ENCODE measurements around the gene SDS.

Gene SDS

GRCh38 chr12:113373969-113374368 lies 29.7 kb downstream of the SDS start:
- no peak overlapping the region for H3K23ac ChIP-seq (ENCODE audit: low read length)

GRCh38 chr12:113373440-113373839 lies 30.2 kb downstream of the SDS start:
- Histone ChIP-seq H2BK5ac (ENCODE audit: low read length) (no peak overlapping the region), H3K79me2 (ENCODE audit: control insufficient read depth, insufficient read depth, low read length) (no peaks in the 10 kb centered on the region), H2BK120ac (ENCODE audit: low read depth, low read length) (no peak overlapping the region), H3K36me3 (ENCODE audit: control insufficient read depth, insufficient read depth, low read length) (no peaks in the 10 kb centered on the region), H4K5ac (ENCODE audit: low read length) (no peak overlapping the region), H3K23ac (ENCODE audit: low read length) (no peak overlapping the region), H3K79me1 (ENCODE audit: low read length) (no peaks in the 10 kb centered on the region), H3K27me3 (ENCODE audit: insufficient read depth, low read length, poor library complexity) (no peaks in the 10 kb centered on the region), H3K9ac (ENCODE audit: low read length) (no peak overlapping the region), H3K4me3 (ENCODE audit: low read length) (no peak overlapping the region), H2BK15ac (replicated peaks; ENCODE audit: low read depth) (no peak overlapping the region), H3K4me2 (ENCODE audit: low read length) (no peak overlapping the region), H3K56ac (ENCODE audit: low read length) (no peak overlapping the region), H3K4ac (ENCODE audit: low read depth, low read length) (no peak overlapping the region), H3K18ac (ENCODE audit: low read length) (no peak overlapping the region), H3K27ac (ENCODE audit: low read depth, low read length) (no peak overlapping the region), H3K4me1 (ENCODE audit: control insufficient read depth, low read depth, low read length) (no peaks in the 10 kb centered on the region), H4K8ac (ENCODE audit: low read depth, low read length) (no peak overlapping the region), H2AK5ac (ENCODE audit: low read length) (no peak overlapping the region)
- WGBS (ENCODE audit: extremely low coverage, insufficient coverage, low lambda C conversion rate), result 100% methylated on average over 3 of the region's 3 CpGs
- DNase-seq, result no peak

More at GRCh38 chr12:113373969-113374368, 29.7 kb downstream of the SDS start:
- no peaks in the 10 kb centered on the region for H3K27me3 ChIP-seq (ENCODE audit: insufficient read depth, low read length, poor library complexity)
- H4K5ac ChIP-seq (ENCODE audit: low read length), result no peak overlapping the region
- H2BK15ac ChIP-seq (replicated peaks; ENCODE audit: low read depth), result no peak overlapping the region
- no peaks in the 10 kb centered on the region for H3K79me1 ChIP-seq (ENCODE audit: low read length)
- H3K4me2 ChIP-seq (ENCODE audit: low read length), result no peak overlapping the region
- H4K8ac ChIP-seq (ENCODE audit: low read depth, low read length), result no peak overlapping the region
- H3K9ac ChIP-seq (ENCODE audit: low read length), result no peak overlapping the region
- H3K4ac ChIP-seq (ENCODE audit: low read depth, low read length), result no peak overlapping the region
- H3K79me2 ChIP-seq (ENCODE audit: control insufficient read depth, insufficient read depth, low read length), result no peaks in the 10 kb centered on the region
- H3K36me3 ChIP-seq (ENCODE audit: control insufficient read depth, insufficient read depth, low read length), result no peaks in the 10 kb centered on the region
- H2BK5ac ChIP-seq (ENCODE audit: low read length), result no peak overlapping the region
- no peak overlapping the region for H3K4me3 ChIP-seq (ENCODE audit: low read length)
- no peak overlapping the region for H2AK5ac ChIP-seq (ENCODE audit: low read length)
- H3K56ac ChIP-seq (ENCODE audit: low read length), result no peak overlapping the region
- H3K27ac ChIP-seq (ENCODE audit: low read depth, low read length), result no peak overlapping the region
- no peak overlapping the region for H3K18ac ChIP-seq (ENCODE audit: low read length)
- H2BK120ac ChIP-seq (ENCODE audit: low read depth, low read length), result no peak overlapping the region
- H3K4me1 ChIP-seq (ENCODE audit: control insufficient read depth, low read depth, low read length), result no peaks in the 10 kb centered on the region
- no CpG with 5 or more reads among the region's 3 CpGs for WGBS (ENCODE audit: extremely low coverage, insufficient coverage, low lambda C conversion rate)
- DNase-seq, result no peak

GRCh38 chr12:113372371-113372770 lies 31.3 kb downstream of the SDS start:
- Histone ChIP-seq H3K79me1 (ENCODE audit: low read length) (no peaks in the 10 kb centered on the region), H3K4me2 (ENCODE audit: low read length) (no peak overlapping the region), H3K18ac (ENCODE audit: low read length) (no peak overlapping the region), H3K79me2 (ENCODE audit: control insufficient read depth, insufficient read depth, low read length) (no peaks in the 10 kb centered on the region), H3K4me1 (ENCODE audit: control insufficient read depth, low read depth, low read length) (no peaks in the 10 kb centered on the region), H3K36me3 (ENCODE audit: control insufficient read depth, insufficient read depth, low read length) (no peaks in the 10 kb centered on the region), H3K4ac (ENCODE audit: low read depth, low read length) (no peak overlapping the region), H4K5ac (ENCODE audit: low read length) (no peak overlapping the region), H2BK120ac (ENCODE audit: low read depth, low read length) (no peak overlapping the region), H3K27ac (ENCODE audit: low read depth, low read length) (no peak overlapping the region), H2BK15ac (replicated peaks; ENCODE audit: low read depth) (no peak overlapping the region), H2AK5ac (ENCODE audit: low read length) (no peak overlapping the region), H3K23ac (ENCODE audit: low read length) (no peak overlapping the region), H3K56ac (ENCODE audit: low read length) (no peak overlapping the region), H3K4me3 (ENCODE audit: low read length) (no peak overlapping the region), H3K27me3 (ENCODE audit: insufficient read depth, low read length, poor library complexity) (no peaks in the 10 kb centered on the region), H2BK5ac (ENCODE audit: low read length) (no peak overlapping the region), H4K8ac (ENCODE audit: low read depth, low read length) (no peak overlapping the region), H3K9ac (ENCODE audit: low read length) (no peak overlapping the region)
- no peak for DNase-seq
- no CpG with 5 or more reads among the region's 9 CpGs for WGBS (ENCODE audit: extremely low coverage, insufficient coverage, low lambda C conversion rate)

GRCh38 chr12:113371808-113372207 lies 31.9 kb downstream of the SDS start:
- Histone ChIP-seq H3K4me3 (ENCODE audit: low read length) (no peak overlapping the region), H3K36me3 (ENCODE audit: control insufficient read depth, insufficient read depth, low read length) (no peaks in the 10 kb centered on the region), H2BK15ac (replicated peaks; ENCODE audit: low read depth) (no peak overlapping the region), H3K4ac (ENCODE audit: low read depth, low read length) (no peak overlapping the region), H4K5ac (ENCODE audit: low read length) (no peak overlapping the region), H4K8ac (ENCODE audit: low read depth, low read length) (no peak overlapping the region), H3K18ac (ENCODE audit: low read length) (no peak overlapping the region), H3K4me1 (ENCODE audit: control insufficient read depth, low read depth, low read length) (no peaks in the 10 kb centered on the region), H3K27ac (ENCODE audit: low read depth, low read length) (no peak overlapping the region), H3K23ac (ENCODE audit: low read length) (no peak overlapping the region), H3K9ac (ENCODE audit: low read length) (no peak overlapping the region), H2AK5ac (ENCODE audit: low read length) (no peak overlapping the region), H3K27me3 (ENCODE audit: insufficient read depth, low read length, poor library complexity) (no peaks in the 10 kb centered on the region), H3K79me2 (ENCODE audit: control insufficient read depth, insufficient read depth, low read length) (no peaks in the 10 kb centered on the region), H3K56ac (ENCODE audit: low read length) (no peak overlapping the region), H2BK120ac (ENCODE audit: low read depth, low read length) (no peak overlapping the region), H2BK5ac (ENCODE audit: low read length) (no peak overlapping the region), H3K4me2 (ENCODE audit: low read length) (no peak overlapping the region), H3K79me1 (ENCODE audit: low read length) (no peaks in the 10 kb centered on the region)
- no peak for DNase-seq
- no CpG with 5 or more reads among the region's 6 CpGs for WGBS (ENCODE audit: extremely low coverage, insufficient coverage, low lambda C conversion rate)

GRCh38 chr12:113370923-113371682 lies 32.6 kb downstream of the SDS start:
- WGBS (ENCODE audit: extremely low coverage, insufficient coverage, low lambda C conversion rate), result no CpG with 5 or more reads among the region's 7 CpGs
- Histone ChIP-seq H2BK15ac (replicated peaks; ENCODE audit: low read depth) (no peak overlapping the region), H3K79me2 (ENCODE audit: control insufficient read depth, insufficient read depth, low read length) (no peaks in the 10 kb centered on the region), H3K36me3 (ENCODE audit: control insufficient read depth, insufficient read depth, low read length) (no peaks in the 10 kb centered on the region), H3K4ac (ENCODE audit: low read depth, low read length) (no peak overlapping the region), H3K4me1 (ENCODE audit: control insufficient read depth, low read depth, low read length) (no peaks in the 10 kb centered on the region), H2BK120ac (ENCODE audit: low read depth, low read length) (no peak overlapping the region), H3K4me2 (ENCODE audit: low read length) (no peak overlapping the region), H2BK5ac (ENCODE audit: low read length) (no peak overlapping the region), H3K27ac (ENCODE audit: low read depth, low read length) (no peak overlapping the region), H2AK5ac (ENCODE audit: low read length) (no peak overlapping the region), H3K27me3 (ENCODE audit: insufficient read depth, low read length, poor library complexity) (no peaks in the 10 kb centered on the region), H3K9ac (ENCODE audit: low read length) (no peak overlapping the region), H4K5ac (ENCODE audit: low read length) (no peak overlapping the region), H3K18ac (ENCODE audit: low read length) (no peak overlapping the region), H3K4me3 (ENCODE audit: low read length) (no peak overlapping the region), H3K56ac (ENCODE audit: low read length) (no peak overlapping the region), H4K8ac (ENCODE audit: low read depth, low read length) (no peak overlapping the region), H3K23ac (ENCODE audit: low read length) (no peak overlapping the region), H3K79me1 (ENCODE audit: low read length) (no peaks in the 10 kb centered on the region)
- DNase-seq, result no peak
